ENCODE data around the gene PTX4.

PTX4 gene

DNA sequence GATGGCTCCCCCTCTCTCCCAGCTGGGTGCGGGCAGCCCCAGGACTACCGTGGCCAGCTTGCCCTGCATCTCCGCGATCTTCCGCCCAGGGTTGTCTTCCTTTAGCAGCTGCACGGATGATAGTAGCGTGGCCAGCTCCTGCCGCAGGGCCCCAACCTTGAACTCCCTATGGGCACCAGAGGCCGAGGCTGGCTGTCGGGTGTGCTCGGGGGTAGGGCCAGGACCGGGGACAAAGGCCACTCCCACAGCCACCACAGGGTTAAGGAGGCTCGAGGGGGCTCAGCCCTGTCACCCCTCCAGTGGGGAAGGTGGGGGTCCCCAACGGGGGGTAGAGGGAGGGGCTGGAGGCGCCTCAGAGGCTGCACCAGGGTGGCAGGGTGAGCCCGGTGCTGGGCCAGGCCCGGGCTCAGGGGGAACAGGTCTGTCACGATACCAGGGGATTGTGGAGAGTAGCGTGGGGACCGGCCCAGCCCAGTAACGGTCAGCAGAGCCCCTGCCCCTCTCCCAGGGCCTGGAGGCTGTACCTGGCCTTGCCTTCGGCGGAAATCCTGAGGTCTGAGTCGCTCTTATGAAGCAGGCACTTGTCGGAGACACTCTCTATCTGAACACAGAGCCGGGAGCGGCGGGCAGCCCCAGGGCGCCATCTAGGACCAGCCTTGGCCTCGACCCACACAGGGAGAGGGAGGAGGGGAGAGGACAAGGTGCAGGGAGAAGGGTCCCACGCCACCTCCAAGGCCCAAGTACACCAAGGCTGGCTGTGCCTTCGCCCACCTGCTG lies 52.6 kb downstream of the PTX4 start:
- H3K9me3 ChIP-seq (ENCODE audit: insufficient read depth, low read depth, low read length) = no peaks in the 10 kb centered on the region
- no peaks in the 10 kb centered on the region for H3K36me3 ChIP-seq (ENCODE audit: insufficient read depth, low read length)
- 88% methylated on average over 32 of the region's 32 CpGs for WGBS
- no peaks in the 10 kb centered on the region for H3K27me3 ChIP-seq (ENCODE audit: insufficient read depth, low read length)
- no peaks in the 10 kb centered on the region for H3K4me1 ChIP-seq (ENCODE audit: insufficient read depth, low read length)
- no peak overlapping the region for H3K9ac ChIP-seq (ENCODE audit: low read depth, low read length)
- H3K27ac ChIP-seq (ENCODE audit: low read depth, low read length) = no peak overlapping the region
- no peak overlapping the region for H3K4me3 ChIP-seq (ENCODE audit: low read length)

Measured in HUES64 (cell line).